Breast epithelium (tissue), 4 donors: ENCODE measurements around the gene TENM3. TPM values are rescaled to one million over a fixed set of nuclear protein-coding genes. Genes with fewer than 3 reads are reported as not detected.

Experiments used
- DNase-seq, 2 donors: peaks; one replicate each; pipeline ENCODE4 v3.0.0-alpha.2; 2019; ENCODE audit warnings: low spot score in 2 of 2
- H3K27ac ChIP-seq, 2 donors: fragments of 200-600 bp; sonication (generic) in 1 of 2; one replicate each; pipeline ENCODE4 v1.5.1; 2016 to 2019; ENCODE audit warnings: mild to moderate bottlenecking in 1 of 2
- H3K27me3 ChIP-seq, 2 donors: fragments of 200-600 bp; sonication (generic) in 1 of 2; one replicate each; pipeline versions ENCODE4 v1.5.1 to v1.6.0; 2017 to 2019; ENCODE audit warnings: control low read depth in 1 of 2, mild to moderate bottlenecking in 1 of 2
- H3K36me3 ChIP-seq: fragments of 200-600 bp; one replicate; pipeline ENCODE4 v1.5.1; 2019
- H3K4me1 ChIP-seq, 2 donors: fragments of 200-600 bp; sonication (generic); one replicate each; pipeline ENCODE4 v1.5.1; 2016 to 2019; ENCODE audit warnings: control low read depth in 1 of 2
- H3K4me3 ChIP-seq, 3 donors: fragments of 200-600 bp; sonication (generic); 1 replicate in 2 of 3; 2 replicates in 1 of 3; pipeline ENCODE4 v1.5.1; 2016 to 2019; ENCODE audit warnings: mild to moderate bottlenecking in 3 of 3, moderate library complexity in 2 of 3
- H3K9me3 ChIP-seq, 2 donors: fragments of 200-600 bp; sonication (generic) in 1 of 2; one replicate each; pipeline ENCODE4 v1.5.1; 2016 to 2019; ENCODE audit warnings: control low read depth in 1 of 2
- POLR2A ChIP-seq: fragments of 450-650 bp; IDR thresholded peaks from one replicate; pipeline ENCODE4 v1.6.1; 2016; ENCODE audit warnings: antibody characterized with exemption, mild to moderate bottlenecking, moderate library complexity
- POLR2AphosphoS5 ChIP-seq, 3 donors: sonication (generic); formaldehyde crosslinking; IDR thresholded peaks; one replicate each; pipeline ENCODE4 v1.6.1; 2017; ENCODE audit warnings: antibody characterized with exemption in 3 of 3
- intact Hi-C: fragments of 100-400 bp; cut with DNase I; formaldehyde crosslinking; loops from one replicate; pipeline ENCODE4 v1.15.1; 2023; ENCODE audit warnings: low total_unique reads
- total RNA-seq, 3 donors: library from RNA; depleted of rRNA; stranded (reverse); fragments of >200 nt; gene quantifications; one replicate each; pipeline ENCODE4 v1.1.0, GENCODE V29; 2016
- TF ChIP-seq, protein P1 (sequence below), 3 donors: fragments of 450-650 bp; IDR thresholded peaks; one replicate each; pipeline ENCODE4 v1.5.1; 2016 to 2017; ENCODE audit warnings: antibody characterized with exemption in 3 of 3, mild to moderate bottlenecking in 3 of 3, moderate library complexity in 3 of 3

Gene TENM3
- total RNA-seq, 3 donors from 2014 or later, result 4.6 to 30.6 (median 8.8) TPM

DNA sequence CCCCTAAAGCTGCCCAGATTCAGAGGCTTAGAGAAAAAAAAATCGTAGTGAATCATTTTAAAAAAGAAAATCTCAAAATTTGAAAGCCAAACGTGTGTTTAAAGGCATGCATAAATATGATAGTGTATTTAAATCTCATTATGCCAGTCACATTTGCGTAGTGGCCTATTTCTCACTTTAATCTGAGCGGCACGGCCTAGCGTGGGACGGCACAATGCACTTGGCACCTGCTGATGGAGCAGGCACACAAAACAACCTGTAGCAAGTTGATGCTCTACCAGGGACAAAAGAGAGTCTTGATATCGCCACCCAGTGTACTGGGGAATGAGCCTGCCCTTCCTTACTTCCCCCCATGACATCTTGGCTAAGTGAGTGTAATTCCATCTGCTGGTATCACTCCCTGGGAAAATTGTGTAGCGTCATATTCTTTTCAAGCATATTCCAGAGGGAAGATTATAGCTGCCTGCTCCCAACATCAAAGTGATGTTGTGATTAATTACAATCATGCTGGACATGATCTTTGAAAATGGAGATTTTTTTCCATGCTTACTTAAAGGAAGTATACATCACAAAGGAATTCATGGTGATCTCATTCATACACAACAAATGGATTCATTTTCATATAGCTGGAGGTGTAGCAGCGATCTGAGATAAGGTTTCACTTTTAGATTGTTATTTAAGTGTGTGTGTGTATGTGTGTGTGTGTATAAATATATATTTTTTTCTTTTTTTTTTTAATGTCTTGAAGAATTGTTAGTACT, 535.2 kb downstream of the TENM3 start:
- Histone ChIP-seq H3K27ac (no peak overlapping the region), H3K27me3 (no peaks in the 10 kb centered on the region), H3K36me3 (no peaks in the 10 kb centered on the region), H3K9me3 (no peaks in the 10 kb centered on the region), H3K4me1 (no peaks in the 10 kb centered on the region), H3K4me3 (no peak overlapping the region)
- TF ChIP-seq, protein P1, sequence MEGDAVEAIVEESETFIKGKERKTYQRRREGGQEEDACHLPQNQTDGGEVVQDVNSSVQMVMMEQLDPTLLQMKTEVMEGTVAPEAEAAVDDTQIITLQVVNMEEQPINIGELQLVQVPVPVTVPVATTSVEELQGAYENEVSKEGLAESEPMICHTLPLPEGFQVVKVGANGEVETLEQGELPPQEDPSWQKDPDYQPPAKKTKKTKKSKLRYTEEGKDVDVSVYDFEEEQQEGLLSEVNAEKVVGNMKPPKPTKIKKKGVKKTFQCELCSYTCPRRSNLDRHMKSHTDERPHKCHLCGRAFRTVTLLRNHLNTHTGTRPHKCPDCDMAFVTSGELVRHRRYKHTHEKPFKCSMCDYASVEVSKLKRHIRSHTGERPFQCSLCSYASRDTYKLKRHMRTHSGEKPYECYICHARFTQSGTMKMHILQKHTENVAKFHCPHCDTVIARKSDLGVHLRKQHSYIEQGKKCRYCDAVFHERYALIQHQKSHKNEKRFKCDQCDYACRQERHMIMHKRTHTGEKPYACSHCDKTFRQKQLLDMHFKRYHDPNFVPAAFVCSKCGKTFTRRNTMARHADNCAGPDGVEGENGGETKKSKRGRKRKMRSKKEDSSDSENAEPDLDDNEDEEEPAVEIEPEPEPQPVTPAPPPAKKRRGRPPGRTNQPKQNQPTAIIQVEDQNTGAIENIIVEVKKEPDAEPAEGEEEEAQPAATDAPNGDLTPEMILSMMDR (IDR thresholded peaks at IDR 0.05), result no peak
- TF ChIP-seq POLR2AphosphoS5 (IDR thresholded peaks at IDR 0.05) (no peak), POLR2A (no peak)
- no peak for DNase-seq
- intact Hi-C loops, result no loop called here

DNA sequence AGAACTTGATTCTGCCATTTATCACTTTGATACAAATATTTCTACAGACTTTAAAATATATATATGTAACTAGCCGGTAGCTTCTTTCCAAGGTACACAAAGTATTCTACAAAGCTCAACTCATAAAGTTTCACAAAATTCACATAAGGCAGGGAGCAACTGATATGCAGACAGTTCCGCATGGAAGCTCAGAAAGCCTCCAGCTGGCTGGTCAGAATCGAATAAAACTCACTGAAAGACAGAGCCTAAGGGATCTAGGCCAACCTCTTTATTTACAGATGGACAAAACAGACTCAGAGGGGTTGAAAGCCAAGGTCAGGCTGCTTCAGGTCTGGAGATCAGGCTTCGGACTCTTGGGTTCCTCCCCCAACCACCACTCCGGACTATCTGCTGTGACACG, 543.8 kb downstream of the TENM3 start:
- H3K4me3 ChIP-seq, result no peak overlapping the region
- H3K9me3 ChIP-seq, result no peaks in the 10 kb centered on the region
- no peaks in the 10 kb centered on the region for H3K36me3 ChIP-seq
- H3K4me1 ChIP-seq, result no peaks in the 10 kb centered on the region
- H3K27ac ChIP-seq, result no peak overlapping the region
- no peaks in the 10 kb centered on the region for H3K27me3 ChIP-seq
- TF ChIP-seq POLR2AphosphoS5 (IDR thresholded peaks at IDR 0.05) (no peak), POLR2A (no peak)
- TF ChIP-seq, protein P1 (IDR thresholded peaks at IDR 0.05), result no peak
- DNase-seq, result no peak
- intact Hi-C loops, result no loop called here

DNA sequence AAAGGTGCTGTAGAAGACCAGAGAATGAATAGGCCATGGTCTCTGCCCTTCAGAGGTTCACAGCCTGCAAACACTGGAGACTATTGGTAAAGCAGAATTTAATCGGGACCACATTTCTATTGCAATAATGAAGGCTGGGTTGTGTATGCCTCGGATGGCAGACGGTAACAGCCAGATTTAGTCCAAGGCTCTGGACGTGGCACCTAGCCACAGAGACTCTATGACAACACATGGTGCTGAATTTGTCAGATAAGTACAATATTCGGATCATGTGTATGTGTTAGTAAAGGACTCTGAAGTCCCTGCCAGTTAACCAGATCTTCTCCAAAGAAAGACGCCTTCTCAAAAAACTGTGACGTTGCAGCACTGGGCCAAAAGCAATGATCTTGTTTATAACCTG, 545.0 kb downstream of the TENM3 start:
- Histone ChIP-seq H3K27ac (no peak overlapping the region), H3K27me3 (no peaks in the 10 kb centered on the region), H3K9me3 (no peaks in the 10 kb centered on the region), H3K4me3 (no peak overlapping the region), H3K4me1 (no peaks in the 10 kb centered on the region), H3K36me3 (no peaks in the 10 kb centered on the region)
- DNase-seq, result no peak
- no peak for TF ChIP-seq POLR2A
- no peak for TF ChIP-seq POLR2AphosphoS5 (IDR thresholded peaks at IDR 0.05)
- TF ChIP-seq, protein P1 (IDR thresholded peaks at IDR 0.05), result no peak
- intact Hi-C loops, result no loop called here

DNA sequence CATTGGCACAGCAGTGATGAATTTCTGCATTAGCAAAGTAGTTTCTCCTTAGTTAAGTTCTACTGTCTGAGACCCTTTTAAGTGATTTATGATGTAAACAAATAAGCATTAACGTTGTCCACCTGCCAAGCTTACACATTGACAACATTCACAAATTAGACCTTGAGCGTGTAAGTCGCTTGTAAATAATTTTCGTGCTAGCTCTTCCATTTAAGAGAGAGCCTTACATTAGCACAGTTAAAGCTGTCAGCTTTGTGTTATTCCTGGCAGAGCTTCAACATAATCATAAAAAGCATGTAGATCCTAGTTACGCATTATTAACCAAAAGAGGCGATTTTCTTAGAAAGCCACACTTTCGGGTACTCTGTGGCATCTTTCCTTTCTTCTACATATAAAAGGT, 546.3 kb downstream of the TENM3 start:
- no peak for DNase-seq
- Histone ChIP-seq H3K36me3 (no peaks in the 10 kb centered on the region), H3K27me3 (no peaks in the 10 kb centered on the region), H3K27ac (no peak overlapping the region), H3K4me1 (no peaks in the 10 kb centered on the region), H3K4me3 (no peak overlapping the region), H3K9me3 (no peaks in the 10 kb centered on the region)
- intact Hi-C loops, result no loop called here
- TF ChIP-seq, protein P1 (IDR thresholded peaks at IDR 0.05), result no peak
- TF ChIP-seq POLR2A (no peak), POLR2AphosphoS5 (IDR thresholded peaks at IDR 0.05) (no peak)

DNA sequence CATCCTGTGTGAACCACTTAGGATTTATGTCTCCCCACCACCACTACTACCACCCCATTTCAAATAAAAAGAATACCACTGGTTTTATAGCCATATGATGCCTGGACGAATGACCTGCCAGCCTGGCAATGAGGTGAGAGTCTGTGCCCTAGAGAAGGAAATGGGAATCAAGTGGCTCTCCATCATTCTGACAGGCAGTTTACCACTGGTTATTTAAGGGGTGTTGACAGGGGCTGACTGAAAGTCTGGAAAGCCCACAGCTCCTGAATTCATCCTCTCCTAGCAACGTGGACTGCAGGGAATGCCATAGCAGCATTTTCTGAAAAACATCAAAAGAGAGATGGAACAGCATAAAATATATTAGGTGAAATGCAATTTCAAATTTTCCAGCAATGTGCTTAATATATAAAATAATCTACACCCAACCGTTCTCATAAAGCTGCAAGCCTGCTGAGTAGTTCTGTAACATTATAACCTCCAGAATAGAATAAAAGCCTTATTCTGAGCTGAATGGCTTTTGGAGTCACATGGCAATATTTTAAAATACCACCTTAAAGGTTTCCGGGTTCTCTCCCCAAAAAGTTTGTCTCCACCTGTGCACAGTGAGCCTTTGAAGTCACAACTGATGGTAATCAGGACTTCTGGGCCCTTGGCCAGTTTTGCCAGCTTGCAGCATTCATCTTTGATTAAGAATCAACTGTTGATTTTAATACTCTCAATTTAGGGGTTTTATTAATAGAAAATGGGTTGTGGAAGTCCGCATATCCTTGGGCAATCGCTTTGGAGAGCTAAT, 552.4 kb downstream of the TENM3 start:
- H3K9me3 ChIP-seq, result no peaks in the 10 kb centered on the region
- no peaks in the 10 kb centered on the region for H3K36me3 ChIP-seq
- no peak overlapping the region for H3K27ac ChIP-seq
- DNase-seq, result no peak
- no peaks in the 10 kb centered on the region for H3K27me3 ChIP-seq
- H3K4me3 ChIP-seq, result no peak overlapping the region
- intact Hi-C loops, result no loop called here
- peaks cover 0 to 6% of the 10 kb centered on the region in 2 donors for H3K4me1 ChIP-seq
- no peak for TF ChIP-seq POLR2AphosphoS5 (IDR thresholded peaks at IDR 0.05)
- TF ChIP-seq, protein P1 (IDR thresholded peaks at IDR 0.05), result no peak
- TF ChIP-seq POLR2A, result no peak
